Mesenchymal stem cell (in vitro differentiated cells and primary cell): ENCODE results near the gene HES1.

ENCODE experiments used
- DNase-seq: peaks from one replicate; pipeline ENCODE4 v3.0.0-alpha.2; 2013
- H2AFZ ChIP-seq: one replicate; pipeline ENCODE4 v1.6.1; 2013; ENCODE audit warnings: low read depth, mild to moderate bottlenecking, control low read depth, inconsistent platforms, low read length, moderate library complexity
- H2AK5ac ChIP-seq: 2 replicates; pipeline ENCODE4 v1.6.1; 2013; ENCODE audit warnings: low read length, moderate library complexity, mild to moderate bottlenecking, inconsistent platforms; ENCODE audit not compliant: severe bottlenecking
- H2BK120ac ChIP-seq: one replicate; pipeline ENCODE4 v1.6.1; 2013; ENCODE audit warnings: low read depth, mild to moderate bottlenecking, inconsistent platforms, low read length, moderate library complexity
- H2BK12ac ChIP-seq, 2 experiments: one replicate each; pipeline ENCODE4 v1.6.1; 2013; ENCODE audit warnings: inconsistent platforms in 2 of 2, low read length in 2 of 2, mild to moderate bottlenecking in 2 of 2, moderate library complexity in 2 of 2, control low read depth in 1 of 2
- H2BK15ac ChIP-seq: one replicate; pipeline ENCODE4 v1.6.1; 2013; ENCODE audit warnings: mild to moderate bottlenecking, low read depth, inconsistent platforms; ENCODE audit not compliant: poor library complexity, severe bottlenecking
- H2BK5ac ChIP-seq: 2 replicates; pipeline ENCODE4 v1.6.1; 2013; ENCODE audit warnings: low read depth, mild to moderate bottlenecking, low read length, control low read depth, inconsistent platforms; ENCODE audit not compliant: poor library complexity, severe bottlenecking
- H3K14ac ChIP-seq, 2 experiments: one replicate each; pipeline ENCODE4 v1.6.1; 2013; ENCODE audit warnings: inconsistent platforms in 2 of 2, low read length in 2 of 2, control low read depth in 1 of 2, mild to moderate bottlenecking in 1 of 2, moderate library complexity in 1 of 2
- H3K18ac ChIP-seq, 2 experiments: one replicate each; pipeline ENCODE4 v1.6.1; 2013; ENCODE audit warnings: inconsistent platforms in 2 of 2, low read length in 2 of 2, control low read depth in 1 of 2, low read depth in 1 of 2, mild to moderate bottlenecking in 1 of 2
- H3K23ac ChIP-seq, 2 experiments: one replicate each; pipeline ENCODE4 v1.6.1; 2013; ENCODE audit warnings: inconsistent platforms in 2 of 2, low read length in 2 of 2, mild to moderate bottlenecking in 2 of 2, moderate library complexity in 2 of 2, control low read depth in 1 of 2
- H3K27ac ChIP-seq: 2 replicates; pipeline ENCODE4 v1.5.1; 2013; ENCODE audit warnings: mild to moderate bottlenecking, moderate library complexity, low read length, control low read depth, inconsistent platforms; ENCODE audit not compliant: poor library complexity, severe bottlenecking
- H3K27me3 ChIP-seq, 2 experiments: 2 replicates each; pipeline versions ENCODE4 v1.6.1 to v1.7.0; 2013; ENCODE audit warnings: low read length in 2 of 2, mild to moderate bottlenecking in 2 of 2, moderate library complexity in 2 of 2, control low read depth in 1 of 2, inconsistent platforms in 1 of 2; ENCODE audit not compliant: control insufficient read depth in 1 of 2, insufficient read depth in 1 of 2
- H3K36me3 ChIP-seq, 2 experiments: 2 replicates each; pipeline versions ENCODE4 v1.6.1 to v1.7.0; 2013; ENCODE audit warnings: low read length in 2 of 2, control low read depth in 1 of 2, inconsistent platforms in 1 of 2, low read depth in 1 of 2, mild to moderate bottlenecking in 1 of 2; ENCODE audit not compliant: insufficient read depth in 2 of 2, control insufficient read depth in 1 of 2
- H3K4ac ChIP-seq, 2 experiments: one replicate each; pipeline ENCODE4 v1.6.1; 2013; ENCODE audit warnings: inconsistent platforms in 2 of 2, low read length in 2 of 2, mild to moderate bottlenecking in 2 of 2, moderate library complexity in 2 of 2, control low read depth in 1 of 2, low read depth in 1 of 2
- H3K4me1 ChIP-seq: 2 replicates; pipeline ENCODE4 v1.6.1; 2013; ENCODE audit warnings: low read depth, low read length, control low read depth; ENCODE audit not compliant: control insufficient read depth, insufficient read depth
- H3K4me2 ChIP-seq: 2 replicates; pipeline ENCODE4 v1.6.1; 2013; ENCODE audit warnings: low read length, mild to moderate bottlenecking, inconsistent platforms; ENCODE audit not compliant: poor library complexity, severe bottlenecking
- H3K4me3 ChIP-seq, 2 experiments: 2 replicates each; pipeline versions ENCODE4 v1.5.1 to v1.7.0; 2013; ENCODE audit warnings: low read length in 2 of 2, mild to moderate bottlenecking in 2 of 2, control low read depth in 1 of 2, low read depth in 1 of 2; ENCODE audit not compliant: insufficient read depth in 1 of 2
- H3K79me1 ChIP-seq: replicated peaks from 2 replicates; pipeline ENCODE4 v1.6.1; 2013; ENCODE audit warnings: mild to moderate bottlenecking, control low read depth, low read length, inconsistent platforms; ENCODE audit not compliant: poor library complexity, severe bottlenecking
- H3K9ac ChIP-seq: 2 replicates; pipeline ENCODE4 v1.7.0; 2013; ENCODE audit warnings: mild to moderate bottlenecking, low read length, moderate library complexity
- H3K9me3 ChIP-seq: 2 replicates; pipeline ENCODE4 v1.7.0; 2013; ENCODE audit warnings: mild to moderate bottlenecking, low read length; ENCODE audit not compliant: control insufficient read depth
- H4K8ac ChIP-seq: one replicate; pipeline ENCODE4 v1.6.1; 2013; ENCODE audit warnings: inconsistent platforms, mild to moderate bottlenecking, low read length, moderate library complexity
- H4K91ac ChIP-seq: one replicate; pipeline ENCODE4 v1.6.1; 2013; ENCODE audit warnings: mild to moderate bottlenecking, low read length, inconsistent platforms
- WGBS: methylation state at CpG from one replicate; pipeline ENCODE4 v1.1.7; 2013; ENCODE audit warnings: mixed read lengths; 5-methylcytosine and 5-hydroxymethylcytosine counted together

The HES1 gene

DNA sequence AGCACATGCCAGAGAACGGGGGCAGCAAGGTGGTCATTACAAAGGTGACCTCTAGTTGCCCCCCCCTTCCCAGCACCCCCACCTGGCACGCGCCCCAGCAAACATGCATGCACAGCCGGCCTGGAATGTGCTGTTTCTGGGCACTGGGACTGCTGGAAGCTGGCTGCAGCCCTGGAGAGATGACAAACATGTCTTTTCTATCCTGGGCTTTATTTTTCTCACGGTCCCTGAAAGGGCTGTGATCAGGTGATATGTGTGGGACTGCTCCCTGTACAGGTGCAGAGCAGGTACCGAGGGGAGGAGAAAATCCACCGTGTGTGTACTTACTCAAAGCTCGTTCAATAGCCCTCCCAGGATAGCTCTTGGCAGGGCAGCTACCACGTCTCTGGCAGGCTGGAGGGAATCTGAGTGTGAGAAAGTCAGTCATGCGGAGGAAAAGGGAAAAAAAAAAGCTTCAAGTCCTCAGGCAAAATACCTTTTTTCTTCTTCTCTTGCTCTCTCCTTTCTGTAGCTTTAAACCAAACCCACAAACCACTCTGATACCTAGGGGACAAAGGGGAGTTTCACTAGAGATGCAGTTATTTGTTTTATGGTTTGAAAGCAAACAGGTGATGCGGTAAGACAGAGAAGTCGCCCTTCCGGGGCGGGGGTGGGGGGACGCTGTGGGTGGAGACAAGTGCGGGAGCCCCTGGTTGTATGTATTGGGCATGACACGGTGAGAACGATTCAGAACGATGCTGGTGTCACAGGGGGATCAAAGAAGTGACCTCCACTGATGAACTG lies 5.0 kb upstream of the HES1 start:
- Histone ChIP-seq H3K4me3 (no peak overlapping the region), H2BK120ac (no peak overlapping the region), H3K14ac (no peak overlapping the region), H3K4me2 (peak overlapping the region; percentile 46), H4K91ac (no peak overlapping the region), H3K9me3 (no peaks in the 10 kb centered on the region), H2BK5ac (no peak overlapping the region), H2BK15ac (no peak overlapping the region), H3K9ac (no peak overlapping the region), H3K79me1 (no peaks in the 10 kb centered on the region), H2AFZ (no peak overlapping the region), H3K4me1 (peaks cover 27% of the 10 kb centered on the region), H4K8ac (no peak overlapping the region), H2AK5ac (peak overlapping the region; percentile 31), H3K18ac (peak overlapping the region in 1 of 2 experiments; percentile 68), H3K23ac (no peak overlapping the region), H2BK12ac (peak overlapping the region in 1 of 2 experiments; percentile 66), H3K27me3 (peaks cover 19 to 61% of the 10 kb centered on the region in 2 experiments), H3K4ac (peak overlapping the region; percentile 24 to 47), H3K36me3 (no peaks in the 10 kb centered on the region), H3K27ac (peak overlapping the region; percentile 28)
- WGBS: 60% methylated on average over 18 of the region's 19 CpGs
- DNase-seq: no peak

DNA sequence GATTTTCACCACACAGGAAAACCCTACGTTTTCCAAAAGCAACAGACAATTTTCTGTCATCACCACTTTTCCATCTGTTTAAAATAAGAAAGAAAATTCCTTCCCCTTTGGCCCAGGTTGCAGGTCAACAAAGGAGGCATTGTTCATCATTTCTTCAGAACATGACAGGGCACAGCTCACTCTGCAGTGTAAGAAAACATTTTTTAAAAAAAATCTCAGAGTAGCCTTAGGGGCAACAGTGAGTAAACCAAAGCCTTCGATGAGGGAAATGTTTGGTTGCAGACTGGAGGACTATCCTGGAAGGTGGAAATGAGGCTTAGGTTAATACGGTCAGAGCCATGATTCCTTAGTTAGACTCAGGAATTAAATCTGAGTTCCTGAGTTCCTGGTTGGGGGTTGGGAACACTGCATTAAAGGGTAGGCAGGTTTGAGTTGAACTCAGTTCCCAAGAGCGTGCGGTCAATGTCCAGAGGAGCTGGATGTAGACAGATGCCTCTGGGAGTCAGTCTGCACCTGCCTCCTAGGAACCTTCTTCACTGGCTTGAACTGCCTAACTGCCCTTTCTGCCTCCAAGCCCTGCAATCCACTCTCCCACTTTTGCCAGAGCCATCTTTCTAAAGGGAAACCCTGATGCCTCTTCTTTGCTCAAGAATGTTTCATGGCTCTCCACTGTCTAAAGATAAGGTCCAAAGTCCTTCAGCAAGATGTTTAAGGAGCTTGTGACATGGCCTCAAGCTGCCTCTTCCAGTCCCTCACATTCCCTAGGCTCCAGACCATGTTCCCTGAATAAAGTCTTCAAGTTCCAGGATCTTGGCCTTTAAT lies 3.3 kb upstream of the HES1 start:
- DNase-seq: peak; percentile 21
- Histone ChIP-seq H3K4me3 (no peak overlapping the region), H3K36me3 (no peaks in the 10 kb centered on the region), H3K27me3 (peaks cover 12 to 50% of the 10 kb centered on the region in 2 experiments), H4K91ac (no peak overlapping the region), H2BK120ac (peak overlapping the region; percentile 51), H4K8ac (no peak overlapping the region), H3K4ac (no peak overlapping the region), H3K4me1 (peaks cover 27% of the 10 kb centered on the region), H3K9me3 (no peaks in the 10 kb centered on the region), H2BK5ac (no peak overlapping the region), H2BK15ac (no peak overlapping the region), H3K79me1 (no peaks in the 10 kb centered on the region), H3K4me2 (no peak overlapping the region), H2AFZ (no peak overlapping the region), H3K9ac (no peak overlapping the region), H2BK12ac (peak overlapping the region; percentile 62 to 75), H3K27ac (no peak overlapping the region), H3K18ac (peak overlapping the region in 1 of 2 experiments; percentile 67), H3K14ac (no peak overlapping the region), H3K23ac (no peak overlapping the region), H2AK5ac (peak overlapping the region; percentile 38)
- WGBS: 85% methylated on average over 5 of the region's 5 CpGs

DNA sequence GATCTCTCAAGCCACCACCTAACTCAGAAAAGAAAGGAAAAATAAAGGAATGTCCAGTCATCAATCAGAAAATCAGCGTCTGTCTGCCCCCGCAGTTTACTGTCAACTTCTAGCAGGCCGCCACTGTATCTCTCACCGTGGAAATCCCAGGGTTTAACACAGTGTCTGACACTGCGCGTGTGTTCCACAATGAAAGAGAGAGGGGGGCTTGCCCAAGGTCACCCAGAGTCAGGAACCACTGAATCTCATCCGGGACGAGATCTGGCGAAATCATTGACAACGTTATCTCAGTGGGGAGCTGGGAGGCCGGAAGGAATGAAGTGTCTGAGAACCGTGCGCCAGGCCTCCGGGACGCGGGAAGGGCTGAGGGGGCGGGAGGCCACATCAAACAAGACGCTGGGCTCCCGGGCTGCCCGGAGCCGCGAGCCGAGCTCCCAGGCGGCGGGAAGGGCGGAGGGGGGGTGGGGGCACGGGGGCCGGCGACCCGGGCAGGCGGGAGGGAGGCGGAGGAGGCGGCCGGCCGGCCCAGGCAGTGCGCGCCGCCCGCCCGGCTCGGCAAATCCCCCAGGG lies 2.2 kb upstream of the HES1 start:
- Histone ChIP-seq H2BK5ac (peak overlapping the region; percentile 61), H4K91ac (peak overlapping the region; percentile 70), H3K9ac (peak overlapping the region; percentile 76), H3K18ac (peak overlapping the region; percentile 71 to 76), H2BK120ac (peak overlapping the region; percentile 97), H3K14ac (no peak overlapping the region), H3K4ac (peak overlapping the region in 1 of 2 experiments; percentile 9), H3K23ac (no peak overlapping the region), H3K9me3 (no peaks in the 10 kb centered on the region), H2AFZ (no peak overlapping the region), H3K4me1 (peaks cover 29% of the 10 kb centered on the region), H3K27ac (peak overlapping the region; percentile 61), H4K8ac (peak overlapping the region; percentile 73), H3K36me3 (peaks cover 0 to 4% of the 10 kb centered on the region in 2 experiments), H2AK5ac (no peak overlapping the region), H2BK12ac (peak overlapping the region; percentile 23 to 53), H3K79me1 (no peaks in the 10 kb centered on the region), H3K4me3 (peak overlapping the region; percentile 37 to 49), H3K4me2 (peak overlapping the region; percentile 66), H3K27me3 (peaks cover 12 to 41% of the 10 kb centered on the region in 2 experiments), H2BK15ac (peak overlapping the region; percentile 93)
- peak; percentile 91 for DNase-seq
- 4% methylated on average over 24 of the region's 41 CpGs for WGBS
